ENCODE data around the gene G3BP1.
A peak's percentile ranks its signal among the peaks of the same experiment; 100 is the strongest.

Gene G3BP1

DNA sequence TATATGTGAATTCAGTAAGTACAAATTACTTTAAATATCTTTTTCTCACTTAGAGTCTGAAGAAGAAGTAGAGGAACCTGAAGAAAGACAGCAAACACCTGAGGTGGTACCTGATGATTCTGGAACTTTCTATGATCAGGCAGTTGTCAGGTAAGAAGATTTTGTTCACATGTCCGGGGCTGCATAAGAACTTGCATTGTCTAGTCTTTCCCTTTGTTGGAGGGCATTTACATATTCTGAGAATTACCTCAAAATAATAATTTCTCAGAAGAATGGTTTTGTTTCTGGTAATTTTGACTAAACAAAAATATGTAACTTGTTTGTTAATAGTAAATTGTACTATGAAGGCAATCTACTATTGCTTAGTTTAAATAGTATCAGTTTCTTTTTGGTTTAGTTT is 23.7 kb downstream of the G3BP1 start:
- TF ChIP-seq, protein P1, sequence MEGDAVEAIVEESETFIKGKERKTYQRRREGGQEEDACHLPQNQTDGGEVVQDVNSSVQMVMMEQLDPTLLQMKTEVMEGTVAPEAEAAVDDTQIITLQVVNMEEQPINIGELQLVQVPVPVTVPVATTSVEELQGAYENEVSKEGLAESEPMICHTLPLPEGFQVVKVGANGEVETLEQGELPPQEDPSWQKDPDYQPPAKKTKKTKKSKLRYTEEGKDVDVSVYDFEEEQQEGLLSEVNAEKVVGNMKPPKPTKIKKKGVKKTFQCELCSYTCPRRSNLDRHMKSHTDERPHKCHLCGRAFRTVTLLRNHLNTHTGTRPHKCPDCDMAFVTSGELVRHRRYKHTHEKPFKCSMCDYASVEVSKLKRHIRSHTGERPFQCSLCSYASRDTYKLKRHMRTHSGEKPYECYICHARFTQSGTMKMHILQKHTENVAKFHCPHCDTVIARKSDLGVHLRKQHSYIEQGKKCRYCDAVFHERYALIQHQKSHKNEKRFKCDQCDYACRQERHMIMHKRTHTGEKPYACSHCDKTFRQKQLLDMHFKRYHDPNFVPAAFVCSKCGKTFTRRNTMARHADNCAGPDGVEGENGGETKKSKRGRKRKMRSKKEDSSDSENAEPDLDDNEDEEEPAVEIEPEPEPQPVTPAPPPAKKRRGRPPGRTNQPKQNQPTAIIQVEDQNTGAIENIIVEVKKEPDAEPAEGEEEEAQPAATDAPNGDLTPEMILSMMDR (IDR thresholded peaks at IDR 0.05; ENCODE audit: insufficient read depth, low read length) = no peak
- no peak for TF ChIP-seq SPI1 (IDR thresholded peaks at IDR 0.05; ENCODE audit: borderline replicate concordance, low read depth)
- no peak for TF ChIP-seq POLR2AphosphoS5 (IDR thresholded peaks at IDR 0.05; ENCODE audit: low read depth)
- no peak for TF ChIP-seq GABPA (IDR thresholded peaks at IDR 0.05; ENCODE audit: low read depth)
- TF ChIP-seq, protein P2, sequence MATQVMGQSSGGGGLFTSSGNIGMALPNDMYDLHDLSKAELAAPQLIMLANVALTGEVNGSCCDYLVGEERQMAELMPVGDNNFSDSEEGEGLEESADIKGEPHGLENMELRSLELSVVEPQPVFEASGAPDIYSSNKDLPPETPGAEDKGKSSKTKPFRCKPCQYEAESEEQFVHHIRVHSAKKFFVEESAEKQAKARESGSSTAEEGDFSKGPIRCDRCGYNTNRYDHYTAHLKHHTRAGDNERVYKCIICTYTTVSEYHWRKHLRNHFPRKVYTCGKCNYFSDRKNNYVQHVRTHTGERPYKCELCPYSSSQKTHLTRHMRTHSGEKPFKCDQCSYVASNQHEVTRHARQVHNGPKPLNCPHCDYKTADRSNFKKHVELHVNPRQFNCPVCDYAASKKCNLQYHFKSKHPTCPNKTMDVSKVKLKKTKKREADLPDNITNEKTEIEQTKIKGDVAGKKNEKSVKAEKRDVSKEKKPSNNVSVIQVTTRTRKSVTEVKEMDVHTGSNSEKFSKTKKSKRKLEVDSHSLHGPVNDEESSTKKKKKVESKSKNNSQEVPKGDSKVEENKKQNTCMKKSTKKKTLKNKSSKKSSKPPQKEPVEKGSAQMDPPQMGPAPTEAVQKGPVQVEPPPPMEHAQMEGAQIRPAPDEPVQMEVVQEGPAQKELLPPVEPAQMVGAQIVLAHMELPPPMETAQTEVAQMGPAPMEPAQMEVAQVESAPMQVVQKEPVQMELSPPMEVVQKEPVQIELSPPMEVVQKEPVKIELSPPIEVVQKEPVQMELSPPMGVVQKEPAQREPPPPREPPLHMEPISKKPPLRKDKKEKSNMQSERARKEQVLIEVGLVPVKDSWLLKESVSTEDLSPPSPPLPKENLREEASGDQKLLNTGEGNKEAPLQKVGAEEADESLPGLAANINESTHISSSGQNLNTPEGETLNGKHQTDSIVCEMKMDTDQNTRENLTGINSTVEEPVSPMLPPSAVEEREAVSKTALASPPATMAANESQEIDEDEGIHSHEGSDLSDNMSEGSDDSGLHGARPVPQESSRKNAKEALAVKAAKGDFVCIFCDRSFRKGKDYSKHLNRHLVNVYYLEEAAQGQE (IDR thresholded peaks at IDR 0.05; ENCODE audit: insufficient replicate concordance, low read depth) = no peak
- DNase-seq (ENCODE audit: low read depth in 1 of 2, low spot score in 1 of 2) = no peak
- no peaks in the 10 kb centered on the region for H3K27me3 ChIP-seq (ENCODE audit: insufficient read depth, poor library complexity, severe bottlenecking)
- H3K27ac ChIP-seq (replicated peaks) = no peak overlapping the region
- H3K4me3 ChIP-seq (replicated peaks; ENCODE audit: insufficient read depth, low read length) = no peak overlapping the region

DNA sequence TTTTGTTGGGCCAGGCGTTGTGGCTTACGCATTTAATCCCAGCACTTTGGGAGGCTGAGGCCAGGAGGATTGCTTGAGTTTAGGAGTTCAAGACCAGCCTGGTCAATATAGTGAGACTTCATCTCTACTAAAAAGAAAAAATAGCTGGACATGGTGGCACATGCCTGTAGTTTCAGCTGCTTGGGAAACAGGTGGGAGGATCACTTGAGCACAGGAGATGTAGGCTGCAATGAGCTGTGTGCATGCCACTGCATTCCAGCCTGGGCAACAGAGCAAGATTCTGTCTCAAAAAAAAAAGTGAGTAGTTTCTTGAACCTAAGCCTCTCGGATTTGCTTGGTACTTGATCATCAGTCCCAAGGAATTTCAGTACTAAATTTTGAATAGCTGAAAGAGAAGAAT is 26.9 kb downstream of the G3BP1 start:
- H3K27ac ChIP-seq (replicated peaks) = no peak overlapping the region
- H3K27me3 ChIP-seq (ENCODE audit: insufficient read depth, poor library complexity, severe bottlenecking) = no peaks in the 10 kb centered on the region
- no peak for TF ChIP-seq POLR2AphosphoS5 (IDR thresholded peaks at IDR 0.05; ENCODE audit: low read depth)
- TF ChIP-seq, protein P1 (IDR thresholded peaks at IDR 0.05; ENCODE audit: insufficient read depth, low read length) = no peak
- H3K4me3 ChIP-seq (replicated peaks; ENCODE audit: insufficient read depth, low read length) = no peak overlapping the region
- no peak for DNase-seq (ENCODE audit: low read depth in 1 of 2, low spot score in 1 of 2)

DNA sequence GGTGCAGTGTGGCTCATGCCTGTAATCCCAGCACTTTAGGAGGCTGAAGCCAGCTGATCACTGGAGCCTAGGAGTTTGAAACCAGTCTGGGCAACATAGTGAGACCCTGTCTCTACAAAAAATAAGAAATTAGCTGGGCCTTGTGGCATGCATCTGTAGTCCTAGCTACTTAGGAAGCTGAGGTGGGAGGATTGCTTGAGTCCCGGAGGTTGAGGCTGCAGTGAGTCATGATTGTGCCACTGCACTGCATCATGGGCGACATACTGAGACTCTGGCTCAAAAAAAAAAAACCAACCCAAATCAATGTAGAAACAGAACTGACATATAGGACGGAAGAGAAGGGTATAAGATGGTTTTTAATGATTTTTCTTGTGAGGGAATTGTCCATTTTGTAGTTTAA is 27.7 kb downstream of the G3BP1 start:
- Histone ChIP-seq H3K27me3 (ENCODE audit: insufficient read depth, poor library complexity, severe bottlenecking) (no peaks in the 10 kb centered on the region), H3K4me3 (replicated peaks; ENCODE audit: insufficient read depth, low read length) (no peak overlapping the region), H3K27ac (replicated peaks) (0 out of 2 replicates have a peak overlapping the region, but pooled peaks have one; percentile 11)
- DNase-seq (ENCODE audit: low read depth in 1 of 2, low spot score in 1 of 2) = peak; percentile 35 to 52
- no peak for TF ChIP-seq POLR2AphosphoS5 (IDR thresholded peaks at IDR 0.05; ENCODE audit: low read depth)
- TF ChIP-seq, protein P2 (IDR thresholded peaks at IDR 0.05; ENCODE audit: insufficient replicate concordance, low read depth) = no peak
- TF ChIP-seq, protein P1 (IDR thresholded peaks at IDR 0.05; ENCODE audit: insufficient read depth, low read length) = no peak
- TF ChIP-seq SPI1 (IDR thresholded peaks at IDR 0.05; ENCODE audit: borderline replicate concordance, low read depth) = no peak
- no peak for TF ChIP-seq GABPA (IDR thresholded peaks at IDR 0.05; ENCODE audit: low read depth)

DNA sequence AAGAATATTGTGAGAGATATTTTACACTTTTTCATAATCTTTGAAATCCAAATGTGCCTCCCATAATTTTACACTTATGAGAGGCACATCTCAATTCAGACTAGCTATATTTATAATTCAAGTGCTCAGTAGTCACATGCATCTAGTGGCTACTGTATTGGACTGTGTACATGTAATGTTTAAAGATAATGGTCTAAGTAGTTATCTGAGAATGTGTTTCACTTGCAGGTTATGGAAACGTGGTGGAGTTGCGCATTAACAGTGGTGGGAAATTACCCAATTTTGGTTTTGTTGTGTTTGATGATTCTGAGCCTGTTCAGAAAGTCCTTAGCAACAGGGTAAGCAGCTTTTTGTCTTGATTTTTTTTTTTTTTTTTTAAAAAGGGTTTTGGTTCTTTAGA is 28.8 kb downstream of the G3BP1 start:
- Histone ChIP-seq H3K4me3 (replicated peaks; ENCODE audit: insufficient read depth, low read length) (no peak overlapping the region), H3K27ac (replicated peaks) (peak overlapping the region; percentile 50), H3K27me3 (ENCODE audit: insufficient read depth, poor library complexity, severe bottlenecking) (no peaks in the 10 kb centered on the region)
- peak; percentile 67 to 70 for DNase-seq (ENCODE audit: low read depth in 1 of 2, low spot score in 1 of 2)
- no peak for TF ChIP-seq GABPA (IDR thresholded peaks at IDR 0.05; ENCODE audit: low read depth)
- TF ChIP-seq, protein P1 (IDR thresholded peaks at IDR 0.05; ENCODE audit: insufficient read depth, low read length) = no peak
- TF ChIP-seq SPI1 (IDR thresholded peaks at IDR 0.05; ENCODE audit: borderline replicate concordance, low read depth) = no peak
- TF ChIP-seq POLR2AphosphoS5 (IDR thresholded peaks at IDR 0.05; ENCODE audit: low read depth) = no peak
- TF ChIP-seq, protein P2 (IDR thresholded peaks at IDR 0.05; ENCODE audit: insufficient replicate concordance, low read depth) = no peak
